HepG2 (cell line): ENCODE data around the gene SKIL. TPM values are rescaled to one million over a fixed set of nuclear protein-coding genes. Genes with fewer than 3 reads are reported as not detected.
"Not testable (repeated sequence)": the region's sequence is repeated elsewhere in the genome, so short reads cannot be mapped to it uniquely, and the experiment has no call there.

Experiments used
- ATAC-seq: fragments of 200-7000 bp; cut with Tn5 transposase; 3 replicates; pipeline ENCODE4 v1.9.1; 2020; ENCODE audit warnings: mild to moderate bottlenecking, moderate library complexity
- BruUV-seq: library from RNA; stranded (reverse); fragments of 400-500 nt; replicated peaks from 2 replicates; lab custom pipeline; 2021; lab: Mats Ljungman, UMichigan
- CTCF ChIA-PET: fragments of 300-600 bp; formaldehyde crosslinking; extraction: SDS; loops from one replicate; lab custom pipeline; 2021; ENCODE audit warnings: low total read pairs, inconsistent platforms, low intra/inter-chr PET ratio; lab: Yijun Ruan, JAX
- POLR2A ChIA-PET: fragments of 350-600 bp; sonication (Branson Sonifier 250); formaldehyde crosslinking; loops from one replicate; lab custom pipeline; 2020; ENCODE audit warnings: antibody characterized with exemption, inconsistent platforms; lab: Yijun Ruan, JAX
- DNase-seq: peaks from one replicate; pipeline ENCODE4 v3.0.0-alpha.2; 2015; ENCODE audit warnings: low spot score
- FAIRE-seq: peaks from 3 replicates; lab custom pipeline; 2011; peaks lifted over from hg19 to GRCh38; lab: Jason Lieb, UNC
- H2AFZ ChIP-seq: one replicate; pipeline ENCODE4 v1.6.1; 2011; ENCODE audit warnings: low read length, inconsistent platforms
- H3K27ac ChIP-seq: fragments of 300-600 bp; 3 replicates; pipeline ENCODE4 v1.8.0; 2011; ENCODE audit warnings: mixed run types, mild to moderate bottlenecking, mixed read lengths, low read length, inconsistent platforms; ENCODE audit not compliant: insufficient read depth; ENCODE audit errors: extremely low read length
- H3K27me3 ChIP-seq, 2 experiments: fragments of 200-600 bp in 1 of 2; 2 replicates in 1 of 2; 3 replicates in 1 of 2; pipeline versions ENCODE4 v1.6.0 to v1.8.0; 2011; ENCODE audit warnings: low read length in 2 of 2, mild to moderate bottlenecking in 2 of 2, moderate library complexity in 2 of 2, inconsistent platforms in 1 of 2; ENCODE audit not compliant: insufficient read depth in 2 of 2, control insufficient read depth in 1 of 2
- H3K36me3 ChIP-seq, 2 experiments: fragments of 200-600 bp in 1 of 2; replicated peaks in 1 of 2; 2 replicates in 1 of 2; 3 replicates in 1 of 2; pipeline versions ENCODE4 v1.5.1 to v1.8.0; 2011; ENCODE audit warnings: low read length in 2 of 2, inconsistent platforms in 1 of 2; ENCODE audit not compliant: insufficient read depth in 2 of 2, control insufficient read depth in 1 of 2
- H3K4me1 ChIP-seq: 2 replicates; pipeline ENCODE4 v1.5.1; 2012; ENCODE audit warnings: low read length, inconsistent platforms; ENCODE audit not compliant: insufficient read depth
- H3K4me2 ChIP-seq: 2 replicates; pipeline ENCODE4 v1.6.0; 2011; ENCODE audit warnings: low read depth, low read length, inconsistent platforms
- H3K4me3 ChIP-seq, 3 experiments: fragments of 200-600 bp in 1 of 3; sonication (generic), shearing (Covaris generic) in 1 of 3; replicated peaks in 1 of 3; 2 replicates each; pipeline ENCODE4 v1.5.1; 2011 to 2016; ENCODE audit warnings: low read length in 3 of 3, inconsistent platforms in 2 of 3, low read depth in 2 of 3, mild to moderate bottlenecking in 2 of 3, control low read depth in 1 of 3, mixed read lengths in 1 of 3; ENCODE audit not compliant: insufficient read depth in 1 of 3
- H3K79me2 ChIP-seq: one replicate; pipeline ENCODE4 v1.6.1; 2011; ENCODE audit warnings: low read length, inconsistent platforms; ENCODE audit not compliant: insufficient read depth
- H3K9ac ChIP-seq: 2 replicates; pipeline ENCODE4 v1.6.0; 2011; ENCODE audit warnings: mild to moderate bottlenecking, low read depth, low read length, inconsistent platforms; ENCODE audit not compliant: insufficient read depth
- H3K9me3 ChIP-seq: 2 replicates; pipeline ENCODE4 v1.5.1; 2012; ENCODE audit warnings: mild to moderate bottlenecking, low read length
- H4K20me1 ChIP-seq: 2 replicates; pipeline ENCODE4 v1.6.0; 2011; ENCODE audit warnings: inconsistent platforms, mild to moderate bottlenecking, low read length, moderate library complexity; ENCODE audit not compliant: insufficient read depth
- NFE2L2 ChIP-seq: fragments of 150-350 bp; IDR thresholded peaks from 2 replicates; pipeline ENCODE4 v1.6.1; 2014; ENCODE audit warnings: low read length
- ZSCAN25 ChIP-seq: sonication (generic); formaldehyde crosslinking; IDR thresholded peaks from 2 replicates; pipeline ENCODE4 v1.8.0; 2022; ENCODE audit warnings: mild to moderate bottlenecking, missing genetic modification reagents
- WGBS: methylation state at CpG from one replicate; pipeline ENCODE4 v1.1.6; 2017; ENCODE audit warnings: low lambda C conversion rate; 5-methylcytosine and 5-hydroxymethylcytosine counted together
- in situ Hi-C: cut with HindIII; loops from 2 replicates; pipeline ENCODE4 v1.10.0; 2017; ENCODE audit warnings: low pct_unique_long_range_greater_than_20kb; ENCODE audit not compliant: extremely low pct_ligation_motif_present
- intact Hi-C: fragments of 100-400 bp; cut with micrococcal nuclease; formaldehyde crosslinking; loops from one replicate; pipeline ENCODE4 v1.10.0; 2022; ENCODE audit not compliant: unreplicated experiment
- polyA plus RNA-seq, 8 experiments: library from polyadenylated mRNA; depleted of rRNA in 3 of 8; stranded (reverse) in 7 of 8; unstranded in 1 of 8; fragments of >200 nt; fragmentation: Illumina TruSeq in 4 of 8; extraction: Trizol in 4 of 8; gene quantifications; 2 replicates each; pipeline versions ENCODE4 v1.2.1 to v1.2.3, GENCODE V29; 2011 to 2016; ENCODE audit warnings: low read depth in 4 of 8, missing spikeins in 1 of 8, mixed read lengths in 1 of 8; ENCODE audit not compliant: insufficient read depth in 1 of 8
- total RNA-seq, 5 experiments: library from RNA; depleted of rRNA; stranded (reverse); fragments of >200 nt; fragmentation: Illumina TruSeq; extraction: Trizol; gene quantifications; 2 replicates each; pipeline ENCODE4 v1.2.3, GENCODE V29; 2016; ENCODE audit warnings: low read depth in 1 of 5

Gene SKIL
- total and polyA plus RNA-seq, 2 of the 13 experiments (the other 11 are each of a cell fraction or from before 2014, with no cell fraction given): 5.2 to 20.7 TPM

DNA sequence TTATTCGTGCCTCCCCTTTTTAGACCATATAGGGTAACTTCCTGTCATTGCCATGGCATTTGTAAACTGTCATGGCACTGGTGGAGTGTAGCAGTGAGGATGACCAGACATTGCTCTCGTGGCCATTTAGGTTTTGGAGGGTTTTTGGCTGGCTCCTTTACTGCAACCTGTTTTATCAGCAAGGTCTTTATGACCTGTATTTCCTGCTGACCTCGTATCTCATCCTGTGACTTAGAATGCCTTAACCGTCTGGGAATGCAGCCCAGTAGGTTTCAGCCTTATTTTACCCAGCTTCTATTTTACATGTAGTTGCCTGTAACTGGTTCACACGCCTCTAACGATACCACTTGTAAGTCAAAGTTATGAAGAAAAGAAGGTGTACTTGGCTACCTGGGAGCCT is 13.7 kb upstream of the SKIL start:
- BruUV-seq, H3K4me3 ChIP-seq, FAIRE-seq, H3K27me3 ChIP-seq, POLR2A ChIA-PET, DNase-seq, H3K79me2 ChIP-seq, H3K4me1 ChIP-seq, H2AFZ ChIP-seq, H4K20me1 ChIP-seq, in situ Hi-C loops, H3K27ac ChIP-seq, intact Hi-C loops, H3K9me3 ChIP-seq, H3K36me3 ChIP-seq, CTCF ChIA-PET, ATAC-seq, H3K4me2 ChIP-seq, H3K9ac ChIP-seq: not testable (repeated sequence)
- WGBS: 90% methylated on average over 6 of the region's 6 CpGs

- POLR2A ChIA-PET: no interaction called here
- FAIRE-seq: no peak
These were observed 12.5 kb upstream of the SKIL start for GRCh38 chr3:170344971-170345370.

More at GRCh38 chr3:170344971-170345370, 12.5 kb upstream of the SKIL start:
- Histone ChIP-seq H3K27ac (no peak overlapping the region), H3K9ac (no peak overlapping the region), H3K36me3 (no peaks in the 10 kb centered on the region), H3K9me3 (no peaks in the 10 kb centered on the region), H4K20me1 (no peaks in the 10 kb centered on the region), H3K4me3 (no peak overlapping the region), H3K79me2 (no peaks in the 10 kb centered on the region), H3K4me1 (peaks cover 17% of the 10 kb centered on the region), H3K4me2 (no peak overlapping the region), H3K27me3 (no peaks in the 10 kb centered on the region), H2AFZ (no peak overlapping the region)
- TF ChIP-seq ZSCAN25 (CRISPR knock-in tag) (no peak), NFE2L2 (peak; percentile 59; the same call in 1 of the 2 replicates)
- 93% methylated on average over 4 of the region's 4 CpGs for WGBS
- intact Hi-C loops (no loop called here), in situ Hi-C loops (no loop called here)
- CTCF ChIA-PET: no interaction called here
- DNase-seq: no peak
- no peak for ATAC-seq
- BruUV-seq: no TSS peak
